Gastrocnemius medialis (tissue), 4 donors: ENCODE results near the gene FLNC.

Source experiments
- POLR2A ChIP-seq, 2 donors: fragments of 450-650 bp; IDR thresholded peaks; one replicate each; pipeline ENCODE4 v1.6.1; 2017; ENCODE audit warnings: antibody characterized with exemption in 2 of 2, mild to moderate bottlenecking in 2 of 2, moderate library complexity in 2 of 2
- TF ChIP-seq, protein P1 (sequence below), 5 experiments: fragments of 450-650 bp in 3 of 5; fragments of 200-600 bp in 2 of 5; sonication (generic) in 2 of 5; IDR thresholded peaks in 4 of 5; conservative IDR thresholded peaks in 1 of 5; 1 replicate in 4 of 5; 2 replicates in 1 of 5; pipeline ENCODE4 v1.5.1; 2016 to 2019; ENCODE audit warnings: antibody characterized with exemption in 5 of 5, mild to moderate bottlenecking in 3 of 5, moderate library complexity in 3 of 5

DNA sequence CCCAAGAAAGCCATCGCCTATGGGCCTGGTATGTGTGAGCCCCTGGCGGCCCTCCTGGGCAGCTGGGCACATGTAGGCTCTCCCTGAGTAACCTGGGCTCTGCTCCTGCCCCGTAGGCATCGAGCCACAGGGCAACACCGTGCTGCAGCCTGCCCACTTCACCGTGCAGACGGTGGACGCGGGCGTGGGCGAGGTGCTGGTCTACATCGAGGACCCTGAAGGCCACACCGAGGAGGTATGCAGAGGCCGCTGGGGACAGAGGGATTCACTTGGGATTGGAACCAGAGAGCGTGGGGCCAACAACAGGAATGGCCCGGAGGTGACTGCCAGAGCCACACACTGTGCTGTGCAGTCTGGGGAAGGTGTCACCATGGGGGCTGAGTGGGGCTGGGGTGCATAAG, 7.3 kb downstream of the FLNC start:
- TF ChIP-seq, protein P1, sequence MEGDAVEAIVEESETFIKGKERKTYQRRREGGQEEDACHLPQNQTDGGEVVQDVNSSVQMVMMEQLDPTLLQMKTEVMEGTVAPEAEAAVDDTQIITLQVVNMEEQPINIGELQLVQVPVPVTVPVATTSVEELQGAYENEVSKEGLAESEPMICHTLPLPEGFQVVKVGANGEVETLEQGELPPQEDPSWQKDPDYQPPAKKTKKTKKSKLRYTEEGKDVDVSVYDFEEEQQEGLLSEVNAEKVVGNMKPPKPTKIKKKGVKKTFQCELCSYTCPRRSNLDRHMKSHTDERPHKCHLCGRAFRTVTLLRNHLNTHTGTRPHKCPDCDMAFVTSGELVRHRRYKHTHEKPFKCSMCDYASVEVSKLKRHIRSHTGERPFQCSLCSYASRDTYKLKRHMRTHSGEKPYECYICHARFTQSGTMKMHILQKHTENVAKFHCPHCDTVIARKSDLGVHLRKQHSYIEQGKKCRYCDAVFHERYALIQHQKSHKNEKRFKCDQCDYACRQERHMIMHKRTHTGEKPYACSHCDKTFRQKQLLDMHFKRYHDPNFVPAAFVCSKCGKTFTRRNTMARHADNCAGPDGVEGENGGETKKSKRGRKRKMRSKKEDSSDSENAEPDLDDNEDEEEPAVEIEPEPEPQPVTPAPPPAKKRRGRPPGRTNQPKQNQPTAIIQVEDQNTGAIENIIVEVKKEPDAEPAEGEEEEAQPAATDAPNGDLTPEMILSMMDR (IDR thresholded peaks at IDR 0.05 in 4 of 5, conservative IDR thresholded peaks at IDR 0.05 in 1 of 5), result no peak
- no peak for TF ChIP-seq POLR2A (IDR thresholded peaks at IDR 0.05)
